Lung (tissue), 12 donors: Measurements from ENCODE around the gene MAP3K21. TPM values are rescaled to one million over a fixed set of nuclear protein-coding genes. Genes with fewer than 3 reads are reported as not detected.

Source experiments
- ATAC-seq: fragments of 200-7000 bp; cut with Tn5 transposase; one replicate; pipeline ENCODE4 v1.9.1; 2020; ENCODE audit warnings: moderate number of reproducible peaks; ENCODE audit not compliant: insufficient read depth, low FRiP score
- DNase-seq, 3 donors: peaks; one replicate each; pipeline ENCODE4 v3.0.0-alpha.2; 2013 to 2017
- H3K27ac ChIP-seq, 2 donors: one replicate each; pipeline ENCODE4 v1.5.1; 2013; ENCODE audit warnings: mild to moderate bottlenecking in 2 of 2, moderate library complexity in 2 of 2, control low read depth in 1 of 2, inconsistent platforms in 1 of 2, low read depth in 1 of 2, low read length in 1 of 2
- H3K27me3 ChIP-seq, 3 donors: one replicate each; pipeline ENCODE4 v1.5.1; 2013; ENCODE audit warnings: low read length in 2 of 3; ENCODE audit not compliant: control insufficient read depth in 3 of 3, insufficient read depth in 3 of 3
- H3K36me3 ChIP-seq, 4 donors: one replicate each; pipeline ENCODE4 v1.5.1; 2013; ENCODE audit warnings: low read length in 4 of 4, mild to moderate bottlenecking in 1 of 4, moderate library complexity in 1 of 4; ENCODE audit not compliant: control insufficient read depth in 4 of 4, insufficient read depth in 4 of 4
- H3K4me1 ChIP-seq, 5 donors: one replicate each; pipeline ENCODE4 v1.5.1; 2013; ENCODE audit warnings: low read length in 5 of 5, mild to moderate bottlenecking in 2 of 5, moderate library complexity in 1 of 5; ENCODE audit not compliant: control insufficient read depth in 5 of 5, insufficient read depth in 5 of 5
- H3K4me3 ChIP-seq: one replicate; pipeline ENCODE4 v1.5.1; 2013; ENCODE audit warnings: mild to moderate bottlenecking, control low read depth, moderate library complexity
- H3K9ac ChIP-seq, 2 donors: one replicate each; pipeline ENCODE4 v1.5.1; 2013; ENCODE audit warnings: low read length in 2 of 2, control low read depth in 1 of 2; ENCODE audit not compliant: insufficient read depth in 1 of 2
- H3K9me3 ChIP-seq, 4 donors: one replicate each; pipeline ENCODE4 v1.5.1; 2013; ENCODE audit warnings: low read length in 3 of 4, mild to moderate bottlenecking in 1 of 4, moderate library complexity in 1 of 4; ENCODE audit not compliant: control insufficient read depth in 4 of 4, insufficient read depth in 3 of 4
- CTCF ChIP-seq: IDR thresholded peaks from 2 replicates; pipeline ENCODE4 v1.5.1; 2012; ENCODE audit warnings: mild to moderate bottlenecking; ENCODE audit errors: control extremely low read depth, extremely low read depth
- WGBS, 2 donors: extraction: QIAGEN DNeasy Blood & Tissue Kit; methylation state at CpG; one replicate each; pipeline ENCODE4 v1.1.7; 2013; 5-methylcytosine and 5-hydroxymethylcytosine counted together
- polyA plus RNA-seq, 2 donors: library from polyadenylated mRNA; stranded (reverse); fragments of 200-250 nt; gene quantifications; one replicate each; pipeline ENCODE4 v1.2.1, GENCODE V29; 2013
- total RNA-seq, 2 donors: library from RNA; depleted of rRNA in 1 of 2; stranded (reverse); fragments of >200 nt in 1 of 2; gene quantifications; one replicate each; pipeline ENCODE4 v1.2.1, GENCODE V29; 2014 to 2021
- donor health status: control.
- donor health status: control.
- donor health status: Bipolar disorder and iron deficiency.
- donor health status: healthy.
- donor health status: DM: yes; HTN: yes; CAD: no.

MAP3K21 gene
- total and polyA plus RNA-seq, 4 donors = 3.2 to 11.4 (median 5.7) TPM

- Histone ChIP-seq H3K27ac (no peak overlapping the region), H3K9ac (no peak overlapping the region), H3K27me3 (no peaks in the 10 kb centered on the region), H3K4me1 (no peaks in the 10 kb centered on the region), H3K36me3 (peaks cover 0 to 3% (median 0%) of the 10 kb centered on the region in 4 donors), H3K4me3 (no peak overlapping the region), H3K9me3 (no peaks in the 10 kb centered on the region)
- TF ChIP-seq CTCF = no peak
- ATAC-seq = no peak
- 87% methylated on average over 6 of the region's 6 CpGs for WGBS, 2 donors
- DNase-seq = no peak
Measured at GRCh38 chr1:233373226-233373625, 45.7 kb downstream of the MAP3K21 start.

- Histone ChIP-seq H3K9me3 (peaks cover 0 to 3% (median 0%) of the 10 kb centered on the region in 4 donors), H3K9ac (no peak overlapping the region), H3K27ac (no peak overlapping the region), H3K4me3 (no peak overlapping the region), H3K4me1 (no peaks in the 10 kb centered on the region), H3K27me3 (no peaks in the 10 kb centered on the region), H3K36me3 (peaks cover 0 to 4% (median 0%) of the 10 kb centered on the region in 4 donors)
- TF ChIP-seq CTCF = no peak
- 78 to 87% methylated on average over 2 of the region's 2 CpGs for WGBS, 2 donors
- no peak for DNase-seq
- no peak for ATAC-seq
Measured at GRCh38 chr1:233375653-233376052, 48.1 kb downstream of the MAP3K21 start.

- no peak for DNase-seq
- Histone ChIP-seq H3K9ac (no peak overlapping the region), H3K27ac (no peak overlapping the region), H3K4me1 (no peaks in the 10 kb centered on the region), H3K9me3 (peaks cover 0 to 3% (median 0%) of the 10 kb centered on the region in 4 donors), H3K4me3 (no peak overlapping the region), H3K27me3 (no peaks in the 10 kb centered on the region), H3K36me3 (peaks cover 0 to 4% (median 0%) of the 10 kb centered on the region in 4 donors)
- no peak for ATAC-seq
- 77 to 82% methylated on average over 5 of the region's 5 CpGs for WGBS, 2 donors
- no peak for TF ChIP-seq CTCF
Measured at GRCh38 chr1:233376382-233377110, 49.0 kb downstream of the MAP3K21 start.
